HG03469 (cell line): ENCODE data around the gene GALT.

Source experiments
- ATAC-seq: cut with Tn5 transposase; IDR thresholded peaks from one replicate; pipeline ENCODE4 v1.9.1; 2021; ENCODE audit warnings: mild to moderate bottlenecking, moderate library complexity, moderate number of reproducible peaks; ENCODE audit not compliant: unreplicated experiment

GALT gene

DNA sequence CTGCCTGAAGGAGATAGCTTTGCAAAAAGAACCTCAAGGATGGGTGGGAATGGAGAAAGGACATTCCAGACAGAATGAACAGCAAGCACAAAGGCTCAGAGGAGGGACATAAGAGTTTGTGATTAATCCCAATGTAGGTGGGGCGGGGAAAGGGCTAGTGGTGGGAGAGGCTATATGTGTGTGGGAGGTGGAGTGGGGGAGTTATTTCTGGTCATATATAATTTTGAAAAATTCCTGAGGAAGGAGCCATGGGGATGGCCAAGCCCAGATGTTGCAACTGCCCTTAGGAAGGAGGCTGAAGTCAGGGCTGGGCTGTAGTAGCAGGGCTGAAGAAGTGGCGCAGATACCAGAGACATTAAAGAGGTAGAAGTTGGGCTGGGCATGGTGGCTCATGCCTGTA, 29.4 kb downstream of the GALT start:
- ATAC-seq, result no peak

GRCh38 chr9:34684145-34684544, 37.7 kb downstream of the GALT start:
- ATAC-seq, result no peak

DNA sequence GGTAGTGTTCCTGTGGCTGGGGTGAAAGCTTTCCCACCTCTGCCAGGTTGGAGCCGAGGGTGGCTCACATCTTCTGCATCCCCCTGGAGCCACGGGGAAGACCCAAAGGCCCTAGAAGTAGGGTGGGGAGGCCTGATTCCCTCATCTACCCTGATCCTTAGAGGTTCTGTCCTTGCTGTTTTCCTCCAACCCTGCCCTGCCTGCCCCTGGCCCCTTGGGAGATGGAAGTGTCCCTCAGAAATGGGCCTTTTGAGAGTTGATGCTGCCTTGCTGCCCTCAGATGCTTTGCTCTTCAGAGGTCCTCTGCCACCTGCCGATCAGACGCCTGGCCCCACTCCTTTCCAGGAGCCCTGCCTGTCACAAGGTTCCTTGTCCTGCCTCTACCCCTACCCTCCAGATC, 38.3 kb downstream of the GALT start:
- ATAC-seq, result no peak

DNA sequence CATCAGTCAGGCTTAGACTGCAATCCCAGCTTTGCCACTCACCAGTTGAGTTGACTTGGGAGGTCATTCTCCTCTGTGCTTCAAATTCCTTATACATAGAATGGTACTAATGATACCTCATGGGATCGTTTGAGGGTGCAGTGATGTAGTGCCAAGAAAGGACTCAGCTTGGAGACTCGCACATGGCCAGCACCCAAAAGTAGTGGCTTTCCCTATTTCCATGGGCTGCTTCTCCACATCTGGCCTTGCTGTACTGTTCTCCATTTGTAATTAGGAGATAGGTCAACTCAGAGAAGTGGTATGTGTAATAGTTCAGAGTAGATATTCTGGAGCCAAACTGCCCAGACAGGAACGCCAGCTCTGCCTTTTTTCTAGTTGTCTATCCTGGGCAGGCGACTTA, 39.1 kb downstream of the GALT start:
- no peak for ATAC-seq

- ATAC-seq, result no peak
Measured at GRCh38 chr9:34686231-34686630, 39.8 kb downstream of the GALT start.

- no peak for ATAC-seq
Measured at GRCh38 chr9:34686732-34687131, 40.3 kb downstream of the GALT start.

DNA sequence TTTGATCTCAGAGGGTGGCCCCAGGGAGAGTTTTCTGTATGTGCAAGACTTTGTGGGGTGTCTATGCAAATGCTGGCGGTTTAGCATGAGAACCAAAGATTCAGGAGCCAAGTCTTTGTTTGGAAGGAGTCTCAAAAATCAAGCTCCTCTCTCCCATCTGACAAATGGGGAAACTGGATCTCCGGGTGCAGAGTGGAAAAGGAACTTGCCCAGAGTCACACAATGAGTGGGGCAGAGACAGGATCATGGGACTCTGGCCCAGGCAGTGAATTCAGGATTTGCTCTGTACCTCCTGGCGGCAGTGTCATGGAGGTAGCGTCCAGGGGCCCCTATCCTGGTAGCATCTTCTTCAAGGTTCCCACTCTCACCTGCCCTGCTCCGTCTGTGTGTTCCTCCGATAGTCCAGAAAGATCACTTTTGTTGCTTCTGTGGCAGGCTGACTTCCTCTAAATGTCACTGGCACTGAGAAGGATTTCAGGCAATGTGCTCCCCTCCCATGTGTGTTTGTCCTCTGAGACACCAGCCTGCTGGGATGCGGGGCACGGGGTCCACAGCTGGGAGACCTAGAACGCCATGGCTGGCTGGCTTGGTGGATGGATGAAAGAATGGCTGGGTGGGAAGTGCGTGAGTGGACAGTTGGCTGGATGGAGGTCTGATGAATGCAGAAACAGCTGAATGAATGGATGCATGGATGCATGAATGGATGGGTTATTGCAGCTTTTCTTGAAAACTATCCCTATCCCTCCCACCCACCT, 41.0 kb downstream of the GALT start:
- no peak for ATAC-seq

- no peak for ATAC-seq
Measured at GRCh38 chr9:34688329-34689115, 42.0 kb downstream of the GALT start.

- no peak for ATAC-seq
Measured at GRCh38 chr9:34689116-34689470, 42.6 kb downstream of the GALT start.

DNA sequence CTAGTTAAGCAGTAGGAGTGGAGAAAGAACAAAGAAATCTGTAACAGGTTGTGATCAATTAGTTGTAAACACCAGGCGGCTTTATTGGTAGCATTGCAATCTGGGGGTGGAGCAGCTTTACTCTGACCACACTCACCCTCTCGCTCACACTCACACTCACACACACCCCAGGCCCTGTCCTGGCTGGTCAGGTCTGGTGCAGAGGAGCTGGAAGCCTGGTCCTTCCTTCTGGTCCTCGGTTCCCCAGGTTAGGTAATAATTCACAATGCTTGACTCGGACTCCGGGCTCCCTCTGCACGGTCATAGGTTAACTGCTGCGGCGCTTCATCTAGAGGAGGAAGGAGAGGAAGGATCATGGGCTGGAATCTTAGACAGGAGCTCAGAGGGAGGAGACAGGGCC, 43.0 kb downstream of the GALT start:
- ATAC-seq, result no peak

- ATAC-seq, result no peak
Measured at GRCh38 chr9:34690983-34691935, 44.8 kb downstream of the GALT start, which contains the start of gene CCL19. Gene CCL19 (minus strand): TSS chr9:34691276. CDS start chr9:34691139, 137 bp downstream.

DNA sequence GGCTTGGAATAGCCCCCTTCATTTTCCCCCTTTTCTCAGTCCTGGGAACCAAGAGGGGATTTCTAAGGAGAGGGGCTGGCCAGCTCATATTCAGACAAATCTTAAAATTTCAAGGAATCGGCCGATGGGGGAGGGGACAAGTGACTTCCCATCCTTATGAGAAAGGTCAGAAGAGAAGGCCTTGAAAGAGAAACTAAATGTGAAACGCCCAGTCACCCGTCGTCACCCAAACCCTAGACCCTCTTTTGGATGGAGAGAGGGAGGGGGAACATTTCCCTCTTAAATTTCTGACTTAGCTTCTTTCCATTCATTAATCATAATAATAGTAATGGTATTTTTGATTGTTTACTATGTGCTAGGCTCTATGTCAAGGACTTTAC, 45.5 kb downstream of the GALT start:
- no peak for ATAC-seq

GRCh38 chr9:34693560-34693959, 47.1 kb downstream of the GALT start:
- ATAC-seq, result no peak

GRCh38 chr9:34694811-34695210, 48.3 kb downstream of the GALT start:
- no peak for ATAC-seq
